ENCODE results near the gene ALG9.

ALG9 gene

DNA sequence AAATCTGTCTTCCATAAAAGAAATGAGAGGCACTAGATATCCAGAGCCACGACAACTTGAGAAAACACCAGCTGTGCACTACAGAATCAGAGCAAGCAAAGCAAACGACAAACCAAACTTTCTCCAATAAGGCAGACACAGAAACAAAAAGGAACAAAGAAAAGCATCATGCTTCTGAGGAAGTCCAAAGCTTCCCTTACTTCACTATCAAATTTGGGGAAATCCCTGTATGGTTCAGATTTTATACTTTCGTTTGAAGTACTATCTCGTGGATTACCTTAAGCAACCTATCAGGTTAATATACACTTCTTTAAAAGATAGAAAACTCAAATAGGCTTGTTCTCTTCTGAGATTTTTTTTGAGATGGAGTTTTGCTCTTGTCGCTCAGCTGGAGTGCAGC lies 27.7 kb downstream of the ALG9 start:
- TF ChIP-seq, protein P1, sequence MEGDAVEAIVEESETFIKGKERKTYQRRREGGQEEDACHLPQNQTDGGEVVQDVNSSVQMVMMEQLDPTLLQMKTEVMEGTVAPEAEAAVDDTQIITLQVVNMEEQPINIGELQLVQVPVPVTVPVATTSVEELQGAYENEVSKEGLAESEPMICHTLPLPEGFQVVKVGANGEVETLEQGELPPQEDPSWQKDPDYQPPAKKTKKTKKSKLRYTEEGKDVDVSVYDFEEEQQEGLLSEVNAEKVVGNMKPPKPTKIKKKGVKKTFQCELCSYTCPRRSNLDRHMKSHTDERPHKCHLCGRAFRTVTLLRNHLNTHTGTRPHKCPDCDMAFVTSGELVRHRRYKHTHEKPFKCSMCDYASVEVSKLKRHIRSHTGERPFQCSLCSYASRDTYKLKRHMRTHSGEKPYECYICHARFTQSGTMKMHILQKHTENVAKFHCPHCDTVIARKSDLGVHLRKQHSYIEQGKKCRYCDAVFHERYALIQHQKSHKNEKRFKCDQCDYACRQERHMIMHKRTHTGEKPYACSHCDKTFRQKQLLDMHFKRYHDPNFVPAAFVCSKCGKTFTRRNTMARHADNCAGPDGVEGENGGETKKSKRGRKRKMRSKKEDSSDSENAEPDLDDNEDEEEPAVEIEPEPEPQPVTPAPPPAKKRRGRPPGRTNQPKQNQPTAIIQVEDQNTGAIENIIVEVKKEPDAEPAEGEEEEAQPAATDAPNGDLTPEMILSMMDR (conservative IDR thresholded peaks at IDR 0.05; ENCODE audit: low read depth, low read length): no peak
- H3K4me3 ChIP-seq (ENCODE audit: low read length): no peak overlapping the region
- no peak for DNase-seq (ENCODE audit: low read depth)

DNA sequence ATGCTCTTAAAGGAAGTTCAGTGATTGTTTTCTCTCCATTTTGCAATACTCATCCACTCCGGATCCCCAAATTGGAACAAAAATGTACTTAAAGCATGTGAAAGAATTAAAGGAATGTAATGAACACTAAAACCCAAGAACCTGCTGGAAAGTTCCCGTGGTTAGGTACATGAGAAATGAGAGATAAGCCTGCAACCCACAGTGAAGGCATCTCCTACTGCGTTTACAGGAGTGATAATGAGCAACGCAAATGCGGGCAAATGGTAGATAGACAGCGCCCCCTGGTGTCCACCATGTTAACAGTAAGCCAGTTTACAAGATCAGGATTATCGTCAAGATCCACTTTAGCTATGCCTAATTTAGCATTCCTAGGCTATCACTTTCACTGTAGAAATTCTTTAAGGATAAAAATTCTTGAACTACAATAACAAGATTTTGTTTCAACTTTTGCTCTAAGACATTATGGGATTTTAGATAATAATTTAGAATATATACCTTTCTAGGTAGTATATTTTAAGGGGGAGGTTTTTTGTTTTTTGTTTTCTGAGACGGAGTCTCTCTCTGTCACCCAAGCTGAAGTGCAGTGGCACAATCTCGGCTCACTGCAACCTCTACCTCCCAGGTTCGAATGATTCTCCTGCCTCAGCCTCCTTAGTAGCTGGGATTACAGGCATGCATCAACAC lies 29.9 kb downstream of the ALG9 start:
- DNase-seq (ENCODE audit: low read depth): peak; percentile 71
- H3K4me3 ChIP-seq (ENCODE audit: low read length): no peak overlapping the region
- TF ChIP-seq, protein P1 (conservative IDR thresholded peaks at IDR 0.05; ENCODE audit: low read depth, low read length): peak; percentile 80

DNA sequence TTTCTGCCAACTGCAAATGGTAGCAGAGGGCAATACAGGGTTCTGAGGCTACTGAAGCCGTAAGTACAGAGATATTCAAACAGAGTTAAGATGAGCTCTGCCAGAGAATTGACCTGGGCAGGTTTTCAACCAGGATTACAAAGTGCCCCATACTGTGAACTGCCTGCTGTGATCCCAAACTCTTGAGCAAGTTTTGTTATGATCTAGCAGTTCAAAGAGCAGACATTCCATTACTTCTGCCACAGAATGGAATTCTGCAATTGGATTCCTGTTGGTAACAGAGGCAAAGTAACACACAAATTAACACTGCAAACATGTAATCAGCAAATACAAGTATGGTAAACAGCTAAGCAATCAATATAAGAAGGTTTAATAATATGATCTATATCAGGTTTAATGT lies 31.2 kb downstream of the ALG9 start:
- H3K4me3 ChIP-seq (ENCODE audit: low read length): no peak overlapping the region
- DNase-seq (ENCODE audit: low read depth): peak; percentile 15
- TF ChIP-seq, protein P1 (conservative IDR thresholded peaks at IDR 0.05; ENCODE audit: low read depth, low read length): no peak

DNA sequence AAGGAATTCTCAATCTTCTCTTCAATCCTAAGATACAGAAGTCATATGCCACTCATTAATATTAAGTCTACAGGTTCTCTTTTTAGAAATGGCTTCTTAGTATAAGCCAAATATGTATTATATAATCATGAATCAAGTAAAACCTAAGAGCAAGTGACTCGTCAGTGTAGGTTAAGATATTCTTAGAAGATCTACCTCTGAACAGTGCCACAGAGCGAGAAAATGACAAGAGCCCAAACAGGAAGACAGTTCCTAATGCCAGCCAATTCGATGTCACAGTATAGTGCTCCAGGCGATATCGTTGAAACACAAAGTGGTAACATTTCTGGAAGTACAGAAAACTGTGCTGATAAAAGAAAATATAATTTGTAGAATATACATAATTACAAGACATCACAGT lies 33.3 kb downstream of the ALG9 start:
- H3K4me3 ChIP-seq (ENCODE audit: low read length): no peak overlapping the region
- TF ChIP-seq, protein P1 (conservative IDR thresholded peaks at IDR 0.05; ENCODE audit: low read depth, low read length): no peak
- no peak for DNase-seq (ENCODE audit: low read depth)

DNA sequence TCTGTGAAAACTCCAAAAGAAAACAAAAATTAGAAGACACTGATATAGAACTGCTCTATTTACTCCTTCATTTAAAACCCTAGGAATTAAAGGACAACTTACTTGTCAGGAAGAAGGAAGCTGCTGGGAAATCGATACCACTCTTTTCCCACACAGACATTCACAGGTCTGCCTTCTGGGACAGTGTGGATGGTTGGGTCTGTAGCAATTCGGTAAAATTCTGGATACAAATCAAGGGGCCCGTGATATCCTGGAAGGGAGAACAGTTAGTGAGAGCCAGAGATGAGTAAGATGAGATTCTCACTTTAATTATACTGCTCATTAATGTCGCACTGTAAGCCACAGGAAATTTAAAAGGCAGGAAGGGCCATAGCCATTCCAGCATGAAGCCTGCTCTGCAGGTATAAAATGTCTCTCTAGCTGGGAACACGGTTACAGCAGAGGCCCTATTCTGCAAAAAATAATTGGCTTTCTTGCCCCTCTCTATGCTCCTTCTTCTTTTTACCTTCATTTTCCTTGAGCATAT lies 34.0 kb downstream of the ALG9 start:
- TF ChIP-seq, protein P1 (conservative IDR thresholded peaks at IDR 0.05; ENCODE audit: low read depth, low read length): no peak
- H3K4me3 ChIP-seq (ENCODE audit: low read length): no peak overlapping the region
- no peak for DNase-seq (ENCODE audit: low read depth)

DNA sequence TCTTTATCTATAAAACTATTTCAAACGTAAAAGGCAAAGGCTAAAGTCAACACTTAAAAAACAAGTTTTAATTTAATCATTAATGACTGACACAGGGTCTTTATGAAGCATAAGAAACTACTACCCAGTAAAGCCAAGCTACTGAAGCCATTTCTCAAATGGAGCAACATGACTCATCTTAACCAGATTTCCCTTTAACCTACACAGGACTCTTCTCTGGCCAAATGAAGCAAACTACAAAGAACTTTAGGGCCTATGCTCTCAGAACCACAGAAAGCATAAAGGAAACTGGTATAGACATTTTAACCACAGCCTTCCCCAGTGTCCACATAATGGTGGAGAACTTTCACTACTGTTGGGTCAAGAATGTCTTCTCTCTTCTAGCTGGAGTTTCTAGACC lies 34.7 kb downstream of the ALG9 start:
- no peak overlapping the region for H3K4me3 ChIP-seq (ENCODE audit: low read length)
- TF ChIP-seq, protein P1 (conservative IDR thresholded peaks at IDR 0.05; ENCODE audit: low read depth, low read length): no peak
- DNase-seq (ENCODE audit: low read depth): no peak

DNA sequence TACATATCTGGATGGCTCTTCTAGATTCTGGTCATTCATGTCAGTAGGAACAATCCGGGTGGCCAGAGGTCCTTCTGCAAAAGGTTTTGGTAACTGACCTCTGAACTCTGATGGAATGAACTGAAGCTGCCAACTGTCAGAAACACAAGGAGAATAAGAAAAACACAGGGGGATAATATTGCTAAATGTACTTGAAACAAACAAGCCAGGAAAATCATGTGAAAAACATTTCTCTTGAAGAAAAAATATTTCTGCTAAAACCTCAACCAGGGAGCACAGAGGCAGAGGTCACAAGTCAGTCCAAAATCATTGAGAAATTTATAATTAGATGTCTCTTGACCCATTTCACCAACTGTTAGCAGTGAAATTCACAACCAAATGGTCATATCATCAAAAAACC lies 35.2 kb downstream of the ALG9 start:
- TF ChIP-seq, protein P1 (conservative IDR thresholded peaks at IDR 0.05; ENCODE audit: low read depth, low read length): no peak
- H3K4me3 ChIP-seq (ENCODE audit: low read length): no peak overlapping the region
- no peak for DNase-seq (ENCODE audit: low read depth)

Measured in retinal pigment epithelial cell (primary cell).